Measurements from ENCODE around the gene MCRS1. TPM values are rescaled to one million over a fixed set of nuclear protein-coding genes. Genes with fewer than 3 reads are reported as not detected.
"Not testable (repeated sequence)": the region's sequence is repeated elsewhere in the genome, so short reads cannot be mapped to it uniquely, and the experiment has no call there.

MCRS1 gene
- total RNA-seq, result 50.0 TPM
- long read RNA-seq, transcript MCRS1-201 (15 exons, 1,928 nt), result major isoform, 38 of 92 reads
- long read RNA-seq, partial matches to known transcripts, result 44 of 92 reads
- long read RNA-seq, other reads (novel, unspliced or antisense), result 9 of 92 reads

GRCh38 chr12:49567611-49568441 is at the start of gene MCRS1:
Gene MCRS1 (minus strand): TSS chr12:49568142. CDS start chr12:49566731, 1,411 bp downstream.
- Histone ChIP-seq H3K27ac (peak within 1 kb of the TSS; percentile 96), H3K4me3 (peak within 1 kb of the TSS; percentile 98), H3K4me1 (peaks cover 22% of the 10 kb centered on the region), H3K9me3 (no peaks in the 10 kb centered on the region), H3K27me3 (ENCODE audit: low read depth) (no peaks in the 10 kb centered on the region), H3K36me3 (peaks cover 27% of the 10 kb centered on the region)
- DNase-seq, result peak; percentile 92
- ATAC-seq, result peak; percentile 93 to 98
- intact Hi-C loops (cut with DNase I), result no loop called here
- no peak for TF ChIP-seq CTCF (IDR thresholded peaks at IDR 0.05)

DNA sequence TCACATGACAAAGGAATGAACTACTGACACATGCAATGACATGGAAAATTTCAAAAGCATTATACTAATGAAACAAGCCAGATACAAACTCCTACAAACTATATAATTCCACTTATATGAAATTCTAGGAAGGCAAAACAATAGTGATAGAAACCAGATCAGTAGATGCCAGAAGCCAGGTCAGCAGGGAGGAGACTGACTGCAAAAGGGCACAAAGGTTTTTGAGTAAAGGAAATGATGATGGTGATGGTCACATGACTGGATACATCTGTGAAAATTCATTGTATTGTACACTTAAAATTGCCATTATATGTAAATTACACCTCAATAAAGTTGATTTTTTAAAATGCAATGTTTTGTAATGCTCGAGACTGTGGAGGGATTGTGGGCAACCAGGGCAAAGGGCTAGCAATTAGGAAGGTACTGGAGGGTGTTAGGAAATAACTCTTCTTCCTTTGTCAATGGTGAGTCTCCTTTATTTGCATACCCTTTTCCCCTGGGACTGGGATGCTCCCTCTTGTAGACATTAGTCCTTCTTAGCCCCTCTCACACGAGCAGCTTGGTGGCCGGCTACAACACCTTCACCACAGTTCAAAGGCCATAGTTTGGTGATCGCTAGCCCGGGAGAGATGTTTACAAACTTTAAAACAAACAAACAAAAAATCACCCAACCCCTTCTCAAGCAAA is 48.7 kb upstream of the MCRS1 start:
- Histone ChIP-seq H3K9me3 (no peaks in the 10 kb centered on the region), H3K36me3 (no peaks in the 10 kb centered on the region), H3K27ac (no peak overlapping the region), H3K4me3 (no peak overlapping the region), H3K27me3 (ENCODE audit: low read depth) (no peaks in the 10 kb centered on the region), H3K4me1 (peaks cover 6% of the 10 kb centered on the region)
- ATAC-seq (no peak), DNase-seq (no peak)
- TF ChIP-seq CTCF (IDR thresholded peaks at IDR 0.05), result no peak
- intact Hi-C loops (cut with DNase I), result no loop called here

- intact Hi-C loops (cut with DNase I), result no loop called here
- DNase-seq, result no peak
- Histone ChIP-seq H3K27me3 (ENCODE audit: low read depth) (no peaks in the 10 kb centered on the region), H3K27ac (no peak overlapping the region), H3K36me3 (no peaks in the 10 kb centered on the region), H3K4me1 (no peaks in the 10 kb centered on the region), H3K9me3 (no peaks in the 10 kb centered on the region), H3K4me3 (no peak overlapping the region)
- no peak for TF ChIP-seq CTCF (IDR thresholded peaks at IDR 0.05)
- no peak for ATAC-seq
Observed at GRCh38 chr12:49615725-49616124, 47.8 kb upstream of the MCRS1 start.

DNA sequence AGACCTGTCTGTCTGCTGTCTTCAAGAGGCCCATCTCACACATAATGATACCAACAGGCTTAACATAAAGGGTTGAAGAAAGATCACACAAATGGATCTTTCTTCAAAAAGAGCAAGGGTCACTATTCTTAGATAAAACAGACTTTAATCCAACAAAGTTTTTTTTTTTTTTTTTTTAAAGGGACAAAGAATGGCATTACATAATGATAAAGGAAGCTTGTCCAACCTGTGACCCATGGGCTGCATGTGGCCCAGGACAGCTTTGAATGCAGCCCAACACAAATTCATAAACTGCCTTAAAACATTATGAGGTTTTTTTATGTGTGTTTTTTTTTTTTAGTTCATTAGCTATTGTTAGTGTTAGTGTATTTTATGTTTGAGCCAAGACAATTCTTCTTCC is 44.3 kb upstream of the MCRS1 start:
- no peak overlapping the region for H3K27ac ChIP-seq
- ATAC-seq (no peak), DNase-seq (no peak)
- intact Hi-C loops (cut with DNase I), result no loop called here
- H3K4me3 ChIP-seq, result no peak overlapping the region
- no peaks in the 10 kb centered on the region for H3K9me3 ChIP-seq
- no peaks in the 10 kb centered on the region for H3K4me1 ChIP-seq
- no peaks in the 10 kb centered on the region for H3K27me3 ChIP-seq (ENCODE audit: low read depth)
- H3K36me3 ChIP-seq, result no peaks in the 10 kb centered on the region
- TF ChIP-seq CTCF (IDR thresholded peaks at IDR 0.05), result no peak

- H3K27ac ChIP-seq; intact Hi-C loops (cut with DNase I); H3K27me3 ChIP-seq (ENCODE audit: low read depth); H3K4me3 ChIP-seq; H3K4me1 ChIP-seq; ATAC-seq; DNase-seq; H3K9me3 ChIP-seq; H3K36me3 ChIP-seq: not testable (repeated sequence)
Observed at GRCh38 chr12:49610785-49611184, 42.8 kb upstream of the MCRS1 start.

GRCh38 chr12:49609875-49610154 is 41.9 kb upstream of the MCRS1 start:
- no peaks in the 10 kb centered on the region for H3K4me1 ChIP-seq
- ATAC-seq (no peak), DNase-seq (no peak)
- H3K4me3 ChIP-seq, result no peak overlapping the region
- TF ChIP-seq CTCF (IDR thresholded peaks at IDR 0.05), result no peak
- no peaks in the 10 kb centered on the region for H3K27me3 ChIP-seq (ENCODE audit: low read depth)
- no peaks in the 10 kb centered on the region for H3K9me3 ChIP-seq
- intact Hi-C loops (cut with DNase I), result no loop called here
- no peaks in the 10 kb centered on the region for H3K36me3 ChIP-seq
- no peak overlapping the region for H3K27ac ChIP-seq
